Measurements from ENCODE around the gene TRAPPC6A. TPM values are rescaled to one million over a fixed set of nuclear protein-coding genes. Genes with fewer than 3 reads are reported as not detected.

Gene TRAPPC6A
- total RNA-seq, 1 experiment from 2014 or later, result 59.9 TPM

DNA sequence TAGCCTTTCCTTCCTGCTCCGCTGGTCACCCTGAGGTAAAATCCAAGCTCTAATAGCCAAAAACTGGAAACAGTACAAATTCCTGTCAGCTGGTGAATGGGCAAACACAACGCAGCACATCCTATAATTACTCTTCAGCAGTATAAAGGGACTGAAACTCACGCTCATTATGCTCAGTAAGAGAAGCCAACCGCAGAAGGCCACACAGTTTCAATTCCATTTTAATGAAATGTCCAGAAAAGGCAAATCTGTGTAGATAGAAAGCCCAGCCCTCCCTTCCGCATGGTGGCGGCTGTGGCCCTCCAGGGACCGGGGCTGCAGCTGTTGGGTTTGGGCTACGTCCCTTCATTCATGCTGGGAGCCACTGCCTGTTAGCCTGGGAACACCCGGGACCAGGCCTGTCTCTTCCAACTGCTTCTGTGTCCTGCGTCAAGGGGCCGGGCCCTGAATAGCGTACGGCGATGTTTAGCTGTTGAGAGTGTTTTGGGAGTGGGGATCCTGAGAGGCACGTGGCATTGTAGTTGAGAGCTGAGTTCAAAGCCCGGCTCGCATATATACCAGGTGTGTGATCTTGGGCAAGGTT, 40.8 kb downstream of the TRAPPC6A start:
- no peak overlapping the region for H4K8ac ChIP-seq (replicated peaks; ENCODE audit: insufficient read length, low read depth, low read length)
- no peaks in the 10 kb centered on the region; the same call in 1 of the 2 replicates for H3K79me2 ChIP-seq (ENCODE audit: insufficient read depth, low read length)
- Mint-ChIP-seq H3K9me3 (no peaks in the 10 kb centered on the region), H3K27ac (peak overlapping the region; percentile 74 to 78 (median 76); a peak in 5 of 7 replicates), H3K27me3 (ENCODE audit: low read depth) (no peaks in the 10 kb centered on the region), H3K36me3 (ENCODE audit: insufficient read depth in 1 of 3, low read depth in 3 of 3) (peaks cover 7 to 12% (median 11%) of the 10 kb centered on the region in 3 experiments; a peak in 6 of 7 replicates), H3K4me1 (peaks cover 27 to 29% of the 10 kb centered on the region in 2 experiments), H3K4me3 (no peak overlapping the region; a peak in 1 of 5 replicates)
- no peak overlapping the region for H3K4me2 ChIP-seq (ENCODE audit: insufficient read depth, insufficient read length, low read length)
- no peaks in the 10 kb centered on the region for H3K9me3 ChIP-seq (ENCODE audit: control insufficient read depth, low read depth, low read length)
- H3K14ac ChIP-seq (ENCODE audit: insufficient read depth, low read length), result no peak overlapping the region; the same call in 1 of the 2 replicates
- H3K23me2 ChIP-seq (ENCODE audit: insufficient read length, low read depth, low read length, poor library complexity, severe bottlenecking), result no peaks in the 10 kb centered on the region
- H2BK15ac ChIP-seq (ENCODE audit: low read depth, low read length), result no peak overlapping the region
- no peak overlapping the region for H3K56ac ChIP-seq (ENCODE audit: insufficient read length, low read depth, low read length)
- no peak overlapping the region for H4K91ac ChIP-seq (ENCODE audit: insufficient read length, low read depth, low read length)
- H2BK120ac ChIP-seq (ENCODE audit: low read depth, low read length, poor library complexity, severe bottlenecking), result no peak overlapping the region
- H3K27ac ChIP-seq (ENCODE audit: insufficient read length, low read depth, low read length), result no peak overlapping the region
- H3K79me1 ChIP-seq (ENCODE audit: insufficient read depth, low read depth, low read length, poor library complexity, severe bottlenecking), result no peaks in the 10 kb centered on the region
- H3T11ph ChIP-seq (ENCODE audit: low read length), result no peak overlapping the region
- no peak overlapping the region for H3K18ac ChIP-seq (ENCODE audit: insufficient read length, low read depth, low read length)
- H3K4me1 ChIP-seq (ENCODE audit: insufficient read depth, low read length), result no peaks in the 10 kb centered on the region
- TF ChIP-seq, protein P1, sequence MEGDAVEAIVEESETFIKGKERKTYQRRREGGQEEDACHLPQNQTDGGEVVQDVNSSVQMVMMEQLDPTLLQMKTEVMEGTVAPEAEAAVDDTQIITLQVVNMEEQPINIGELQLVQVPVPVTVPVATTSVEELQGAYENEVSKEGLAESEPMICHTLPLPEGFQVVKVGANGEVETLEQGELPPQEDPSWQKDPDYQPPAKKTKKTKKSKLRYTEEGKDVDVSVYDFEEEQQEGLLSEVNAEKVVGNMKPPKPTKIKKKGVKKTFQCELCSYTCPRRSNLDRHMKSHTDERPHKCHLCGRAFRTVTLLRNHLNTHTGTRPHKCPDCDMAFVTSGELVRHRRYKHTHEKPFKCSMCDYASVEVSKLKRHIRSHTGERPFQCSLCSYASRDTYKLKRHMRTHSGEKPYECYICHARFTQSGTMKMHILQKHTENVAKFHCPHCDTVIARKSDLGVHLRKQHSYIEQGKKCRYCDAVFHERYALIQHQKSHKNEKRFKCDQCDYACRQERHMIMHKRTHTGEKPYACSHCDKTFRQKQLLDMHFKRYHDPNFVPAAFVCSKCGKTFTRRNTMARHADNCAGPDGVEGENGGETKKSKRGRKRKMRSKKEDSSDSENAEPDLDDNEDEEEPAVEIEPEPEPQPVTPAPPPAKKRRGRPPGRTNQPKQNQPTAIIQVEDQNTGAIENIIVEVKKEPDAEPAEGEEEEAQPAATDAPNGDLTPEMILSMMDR (conservative IDR thresholded peaks at IDR 0.05), result no peak
- H4K20me1 ChIP-seq (ENCODE audit: control insufficient read depth, insufficient read depth, insufficient read length), result no peaks in the 10 kb centered on the region
- no peak overlapping the region for H2BK5ac ChIP-seq (ENCODE audit: insufficient read length, low read length)
- DNase-seq, result no peak
- H3K23ac ChIP-seq (ENCODE audit: insufficient read length, low read depth, low read length), result no peak overlapping the region
- no peak overlapping the region for H2BK12ac ChIP-seq (ENCODE audit: insufficient read length, low read depth, low read length)
- no peak overlapping the region for H2AFZ ChIP-seq (ENCODE audit: low read length)
- H3K27me3 ChIP-seq (ENCODE audit: insufficient read depth, low read length), result no peaks in the 10 kb centered on the region
- H3K9ac ChIP-seq (ENCODE audit: extremely low read depth, insufficient read length, low read length), result no peak overlapping the region
- no peak overlapping the region for H2BK20ac ChIP-seq (ENCODE audit: low read depth, low read length, poor library complexity, severe bottlenecking)
- H2AK5ac ChIP-seq (ENCODE audit: insufficient read length, low read length), result no peak overlapping the region
- WGBS (ENCODE audit: extremely low coverage, insufficient read length, low lambda C conversion rate), result no CpG with 5 or more reads among the region's 17 CpGs
- no peak overlapping the region for H3K4ac ChIP-seq (ENCODE audit: low read depth, low read length)
- no peak overlapping the region for H4K5ac ChIP-seq (ENCODE audit: insufficient read length, low read depth, low read length)

All from H9 (cell line).